ENCODE results near the gene SPAG7.
A peak's percentile ranks its signal among the peaks of the same experiment; 100 is the strongest.

Gene SPAG7, protein sequence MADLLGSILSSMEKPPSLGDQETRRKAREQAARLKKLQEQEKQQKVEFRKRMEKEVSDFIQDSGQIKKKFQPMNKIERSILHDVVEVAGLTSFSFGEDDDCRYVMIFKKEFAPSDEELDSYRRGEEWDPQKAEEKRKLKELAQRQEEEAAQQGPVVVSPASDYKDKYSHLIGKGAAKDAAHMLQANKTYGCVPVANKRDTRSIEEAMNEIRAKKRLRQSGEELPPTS

DNA sequence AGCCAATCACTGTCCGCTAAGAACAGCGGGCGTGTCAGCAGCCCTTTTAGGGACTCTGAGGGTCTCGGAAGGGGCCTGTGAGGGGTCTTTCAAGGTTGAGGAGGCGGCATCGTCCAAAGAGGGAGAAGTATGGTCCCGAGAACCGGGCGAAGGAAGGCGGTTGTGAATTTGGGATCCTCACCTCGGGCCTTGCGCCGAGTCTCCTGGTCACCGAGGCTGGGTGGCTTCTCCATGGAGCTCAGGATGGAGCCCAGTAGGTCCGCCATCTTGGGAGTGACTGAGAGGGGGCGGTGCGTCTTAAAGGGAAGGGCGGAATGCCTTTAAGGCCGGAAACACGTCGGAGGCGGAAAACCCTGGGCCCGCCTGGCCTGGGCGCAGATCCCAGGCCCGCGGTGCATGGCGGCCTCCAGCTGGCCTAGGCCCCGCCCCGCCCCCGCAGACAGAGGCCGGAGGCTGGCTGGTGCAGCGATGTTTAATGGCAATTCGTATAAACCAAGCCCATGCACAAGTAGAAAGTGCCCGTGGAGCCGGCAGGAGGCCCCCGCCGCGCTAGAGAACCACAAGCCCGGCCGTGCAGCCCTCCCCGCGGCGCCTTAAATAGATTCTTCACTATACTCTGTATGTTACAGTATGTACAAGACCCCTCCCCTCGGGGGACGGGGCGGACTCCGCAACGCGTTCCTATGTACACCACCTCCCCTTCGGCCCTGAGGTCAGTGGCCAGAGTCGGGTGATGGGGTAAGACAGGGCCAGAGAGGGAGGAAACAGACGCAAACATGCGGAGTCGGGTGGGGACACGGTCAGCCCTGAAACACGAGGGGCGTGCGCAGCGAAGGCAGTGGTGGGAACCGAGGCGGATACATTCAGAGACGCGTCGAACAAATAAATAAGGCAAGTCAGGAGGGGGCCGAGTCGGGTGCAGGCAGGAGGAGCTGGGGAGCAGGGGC, at the start of gene SPAG7:
Gene SPAG7, minus strand, starts transcription at position 279 of the 947 bp plus-strand sequence. Its CDS starts 13 bp downstream, at position 266.
- DNase-seq (ENCODE audit: low spot score) = peak; percentile 95

DNA sequence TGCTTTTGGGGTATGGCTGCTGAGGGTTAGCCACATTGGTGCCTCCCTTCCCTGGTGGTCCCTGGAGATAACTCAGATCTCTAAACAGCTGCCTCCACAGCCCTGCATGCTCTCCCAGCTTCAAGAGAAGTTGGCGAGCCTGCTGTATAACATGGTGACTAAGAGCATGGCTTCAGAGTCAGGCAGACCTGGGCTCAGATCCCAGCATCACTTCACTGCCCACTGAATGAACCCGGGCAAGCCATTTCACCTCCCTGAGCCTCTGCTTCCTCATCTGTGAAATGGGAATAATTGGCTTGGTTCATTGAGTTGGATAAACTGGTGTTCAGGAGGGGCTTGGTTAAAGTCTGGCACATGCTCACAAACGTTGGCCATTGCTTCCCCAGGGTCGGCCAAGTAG, 46.7 kb upstream of the SPAG7 start:
- DNase-seq (ENCODE audit: low spot score) = no peak

DNA sequence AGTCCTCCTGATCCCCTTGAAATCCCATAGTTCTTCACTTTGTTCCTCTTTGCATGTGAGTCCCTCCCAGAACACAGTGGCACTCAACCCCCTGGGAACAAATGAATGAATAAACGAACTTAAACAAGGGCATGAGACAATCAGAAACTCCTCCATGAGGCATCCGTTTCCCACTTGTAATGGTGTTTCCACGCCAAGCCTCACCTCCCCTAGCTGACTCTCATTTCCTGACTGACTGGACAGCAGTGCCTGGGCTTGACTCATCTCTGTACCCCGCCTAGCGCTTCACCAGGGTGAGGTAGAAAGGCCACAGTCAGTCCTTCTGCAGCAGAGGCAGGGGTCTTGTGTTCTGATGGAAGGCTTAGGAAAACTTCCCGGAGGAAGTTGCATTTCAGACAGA, 44.3 kb upstream of the SPAG7 start:
- peak; percentile 65 for DNase-seq (ENCODE audit: low spot score)

DNA sequence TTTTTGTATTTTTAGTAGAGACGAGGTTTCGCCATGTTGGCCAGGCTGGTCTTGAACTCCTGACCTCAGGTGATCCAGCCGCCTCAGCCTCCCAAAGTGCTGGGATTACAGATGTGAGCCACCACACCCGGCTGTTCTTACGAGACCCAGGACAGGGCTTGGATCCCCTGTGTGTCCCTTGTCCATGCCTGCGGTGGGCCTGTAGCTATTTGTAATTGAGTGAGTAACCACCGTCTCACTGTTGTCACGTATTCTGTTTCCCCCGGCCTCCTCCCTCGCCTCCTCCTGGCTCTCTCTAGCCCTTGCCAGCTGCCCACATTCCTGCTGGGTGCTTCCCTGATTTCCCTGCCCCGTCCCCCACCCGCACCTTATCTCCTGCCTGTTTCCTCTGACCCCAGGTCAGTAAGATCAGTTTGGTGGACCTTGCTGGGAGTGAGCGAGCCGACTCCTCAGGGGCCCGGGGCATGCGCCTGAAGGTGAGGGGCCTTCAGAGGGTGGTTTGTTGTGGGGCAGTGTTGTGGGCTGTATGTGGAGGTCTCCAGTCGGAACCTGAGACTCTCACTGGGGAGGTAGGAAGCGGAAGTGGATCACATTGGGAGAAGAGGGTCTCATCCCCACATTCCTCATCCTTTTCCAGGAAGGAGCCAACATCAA, 35.7 kb upstream of the SPAG7 start:
- DNase-seq (ENCODE audit: low spot score) = no peak

DNA sequence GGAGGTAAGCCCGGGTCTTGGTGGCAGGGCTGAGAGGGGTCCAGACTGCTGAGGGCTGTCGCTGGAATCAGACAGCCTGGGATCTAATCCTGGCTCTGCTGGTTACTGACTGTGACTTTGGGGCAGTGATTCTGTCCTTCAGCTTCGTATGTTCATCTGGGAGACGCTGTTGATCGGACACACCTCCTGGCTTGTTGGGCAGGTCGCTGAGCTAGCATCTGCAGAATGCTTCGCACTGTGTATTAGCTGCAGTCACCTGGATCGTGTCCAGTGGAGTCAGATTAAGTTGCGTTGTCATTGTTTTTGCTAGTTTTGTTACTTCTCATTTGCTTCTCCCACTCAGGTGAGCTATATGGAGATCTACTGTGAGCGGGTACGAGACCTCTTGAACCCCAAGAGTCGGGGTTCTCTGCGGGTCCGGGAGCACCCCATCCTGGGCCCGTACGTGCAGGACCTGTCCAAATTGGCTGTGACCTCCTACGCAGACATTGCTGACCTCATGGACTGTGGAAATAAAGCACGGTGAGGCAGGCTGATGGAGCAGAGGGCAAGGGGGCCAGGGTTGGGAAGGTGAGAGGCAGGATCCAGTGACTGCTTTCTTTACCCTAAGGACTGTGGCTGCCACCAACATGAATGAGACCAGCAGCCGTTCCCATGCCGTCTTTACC, 34.6 kb upstream of the SPAG7 start:
- DNase-seq (ENCODE audit: low spot score) = no peak

DNA sequence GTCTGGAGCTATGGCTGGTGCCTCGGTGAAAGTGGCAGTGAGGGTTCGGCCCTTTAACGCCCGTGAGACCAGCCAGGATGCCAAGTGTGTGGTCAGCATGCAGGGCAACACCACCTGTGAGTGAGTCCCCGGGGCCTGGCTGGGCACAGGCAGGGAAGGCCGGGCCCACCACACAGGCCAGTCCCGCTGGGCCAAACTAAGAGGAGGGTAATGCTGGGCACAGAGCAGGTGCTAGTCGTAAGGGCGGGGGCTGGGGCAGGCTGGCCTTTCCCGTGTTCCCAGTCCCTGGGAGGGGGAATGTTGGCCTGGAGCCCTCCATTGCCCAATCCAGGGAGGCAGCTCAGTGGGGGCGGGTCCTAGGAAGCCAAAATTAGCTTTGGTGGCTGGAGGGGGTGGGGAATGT, 32.6 kb upstream of the SPAG7 start:
- DNase-seq (ENCODE audit: low spot score) = no peak

DNA sequence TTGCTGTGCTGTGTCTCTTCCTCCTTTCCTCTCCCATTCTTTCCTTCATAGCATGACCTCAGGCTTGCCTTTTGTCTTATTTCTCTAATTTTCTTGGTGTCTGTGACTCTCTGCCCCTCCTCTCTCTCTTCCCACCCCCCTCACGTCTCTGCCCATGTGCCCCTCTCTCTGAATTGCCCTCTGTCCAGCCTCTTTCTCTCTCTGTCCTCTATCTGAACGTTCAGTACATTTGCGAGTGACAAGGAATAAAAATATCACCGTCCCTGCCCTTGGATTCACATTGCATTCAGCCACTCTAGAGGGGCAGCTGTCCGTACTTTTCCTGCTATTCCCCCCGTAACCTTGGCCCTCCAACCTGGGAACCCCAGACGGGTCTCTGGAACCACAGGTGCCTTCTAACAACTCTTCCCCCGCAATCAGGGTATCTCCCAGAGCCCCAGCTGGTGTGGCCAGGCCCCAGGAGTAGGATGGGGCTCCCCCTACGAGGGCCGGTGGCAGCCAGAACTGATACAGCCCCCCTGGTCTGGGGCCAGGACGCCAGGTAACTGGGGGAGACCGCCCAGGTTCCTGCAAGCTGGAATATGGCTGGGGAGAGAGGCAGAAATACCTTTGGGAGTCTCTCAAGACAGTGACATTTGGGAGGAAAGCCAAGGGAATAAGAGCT, 31.9 kb upstream of the SPAG7 start:
- no peak for DNase-seq (ENCODE audit: low spot score)

DNA sequence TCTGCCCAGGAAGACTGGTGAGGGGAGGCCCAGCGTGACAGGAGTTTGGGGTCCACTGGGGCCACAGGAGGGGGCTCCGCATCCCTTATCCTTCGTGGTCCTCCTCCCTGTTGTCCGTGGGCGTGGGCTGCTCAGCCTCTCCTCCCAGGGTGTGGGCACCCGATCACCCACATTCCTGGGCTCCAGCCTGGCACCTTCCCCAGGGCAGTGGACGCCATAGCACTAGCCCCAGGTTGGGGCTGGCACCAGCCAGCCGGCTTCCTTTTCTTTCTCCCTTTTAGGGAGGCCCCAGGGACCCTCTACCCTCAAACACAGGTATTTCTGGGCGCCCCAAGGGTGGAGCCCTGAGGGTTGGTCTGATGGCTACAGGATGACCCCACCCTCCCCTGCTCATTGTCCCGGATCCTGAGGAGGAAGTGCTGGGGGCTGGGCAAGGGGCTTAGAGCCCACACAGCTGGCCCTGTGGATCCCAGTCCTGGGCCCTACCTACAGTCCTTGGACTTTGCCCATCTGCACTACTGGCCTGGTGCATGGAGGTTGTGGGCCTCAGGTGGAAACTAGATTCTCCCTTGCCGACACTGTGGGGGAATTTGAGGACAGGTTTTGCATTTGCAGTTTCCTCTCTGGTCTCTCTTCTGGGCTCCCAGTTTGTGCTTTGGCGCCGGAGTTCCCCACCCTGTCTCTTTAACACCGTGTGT, 31.3 kb upstream of the SPAG7 start:
- no peak for DNase-seq (ENCODE audit: low spot score)

DNA sequence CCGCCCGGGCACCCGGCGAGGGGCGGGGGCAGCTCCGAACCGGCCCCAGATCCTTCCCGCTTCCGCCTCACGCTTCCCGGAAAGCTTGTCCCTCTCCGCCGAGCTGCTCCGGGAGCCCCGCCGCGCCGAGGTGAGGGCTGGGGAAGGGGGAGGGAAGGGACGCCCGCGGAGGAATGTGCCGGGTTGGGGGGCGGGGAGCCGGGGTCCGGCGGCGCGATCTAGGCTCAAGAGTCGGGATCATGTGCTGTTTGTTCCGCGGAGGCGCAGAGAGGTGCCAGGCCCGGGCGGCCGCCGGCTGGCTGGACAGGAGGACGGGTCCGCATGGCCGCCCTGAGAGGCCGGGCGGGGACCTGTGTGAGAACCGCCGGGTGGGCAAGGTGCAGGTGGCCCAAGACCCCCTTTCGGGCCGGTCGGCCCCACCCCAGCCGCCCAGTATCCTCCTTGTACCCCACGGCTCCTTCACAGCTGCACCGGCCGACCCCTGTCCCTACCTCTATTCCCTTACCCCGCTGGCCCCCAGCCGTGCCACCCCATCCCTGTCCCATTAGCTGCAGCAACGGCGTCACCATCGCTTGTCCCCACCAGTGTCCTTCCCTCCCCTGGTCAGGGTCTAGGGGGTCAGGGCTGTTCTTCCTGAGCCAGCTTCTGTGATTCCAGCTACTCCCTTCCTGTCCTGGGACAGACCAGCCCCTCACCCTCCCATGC, 30.6 kb upstream of the SPAG7 start:
- no peak for DNase-seq (ENCODE audit: low spot score)

DNA sequence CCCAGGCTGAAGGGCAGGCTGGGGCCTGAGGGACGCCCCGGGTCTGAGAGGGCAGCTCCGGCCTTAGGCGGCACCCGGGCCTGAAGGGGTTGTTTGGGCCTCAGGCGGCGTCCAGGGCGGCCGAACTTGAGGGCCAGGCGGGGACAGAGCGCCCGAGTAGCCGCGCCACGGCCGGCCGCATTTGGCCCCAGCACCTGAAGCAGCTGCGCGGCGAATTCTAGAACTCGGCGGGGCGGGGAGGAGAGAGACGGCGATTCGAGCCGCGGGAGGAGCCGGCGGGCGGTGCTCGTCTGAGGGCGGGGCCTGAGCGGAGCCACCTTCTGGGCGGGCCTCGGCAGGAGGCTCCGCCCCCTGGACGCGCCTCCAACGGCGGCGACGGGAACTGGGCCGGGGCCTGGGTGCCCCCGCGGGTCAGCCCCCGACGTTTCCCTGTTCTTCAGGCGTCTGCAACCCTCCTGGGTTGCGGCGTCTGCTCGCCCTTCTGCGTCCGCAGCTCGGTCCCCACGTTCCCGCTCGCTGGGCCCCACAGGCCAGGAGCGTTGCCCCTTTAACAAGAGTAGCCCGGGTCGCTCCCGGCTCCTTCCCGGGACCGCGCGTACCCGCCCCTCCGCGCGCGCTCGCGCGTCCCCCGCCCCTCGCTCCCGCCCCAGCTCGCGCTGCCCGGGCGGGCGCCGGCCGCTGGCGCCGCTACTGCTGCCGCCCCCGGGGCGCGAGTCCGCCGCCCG, 29.8 kb upstream of the SPAG7 start, which contains the start of the genes INCA1 and KIF1C:
Gene INCA1, minus strand, starts transcription at position 221 of the 725 bp plus-strand sequence. CDS start 3,085 bp downstream, outside the sequence.
Gene KIF1C, plus strand, starts transcription at position 649 of the 725 bp plus-strand sequence. CDS start 2,297 bp downstream, outside the sequence.
- DNase-seq (ENCODE audit: low spot score) = peak; percentile 90

DNA sequence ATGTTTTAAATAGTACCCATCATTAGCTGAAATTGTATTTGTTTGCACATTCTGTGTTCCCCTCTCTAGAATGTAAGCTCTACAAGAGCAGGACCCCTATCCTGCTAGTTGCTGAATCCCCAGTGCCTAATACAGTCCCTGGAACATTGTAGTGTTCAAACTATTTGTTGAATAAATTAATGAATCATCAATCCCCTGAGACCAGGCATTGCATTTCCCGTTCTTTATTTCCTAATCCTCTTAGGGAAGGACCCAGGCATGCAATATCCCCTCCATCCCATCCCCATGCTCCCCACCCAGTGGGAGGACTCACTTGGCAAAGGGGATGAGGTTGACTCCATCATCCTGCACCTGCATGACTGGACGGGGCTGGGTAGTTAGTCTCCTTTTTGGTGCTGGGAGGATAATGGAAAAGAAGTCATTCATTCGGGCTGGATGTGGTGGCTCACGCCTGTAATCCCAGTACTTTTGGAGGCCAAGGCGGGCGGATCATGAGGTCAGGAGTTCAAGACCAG, 26.5 kb upstream of the SPAG7 start:
- no peak for DNase-seq (ENCODE audit: low spot score)

DNA sequence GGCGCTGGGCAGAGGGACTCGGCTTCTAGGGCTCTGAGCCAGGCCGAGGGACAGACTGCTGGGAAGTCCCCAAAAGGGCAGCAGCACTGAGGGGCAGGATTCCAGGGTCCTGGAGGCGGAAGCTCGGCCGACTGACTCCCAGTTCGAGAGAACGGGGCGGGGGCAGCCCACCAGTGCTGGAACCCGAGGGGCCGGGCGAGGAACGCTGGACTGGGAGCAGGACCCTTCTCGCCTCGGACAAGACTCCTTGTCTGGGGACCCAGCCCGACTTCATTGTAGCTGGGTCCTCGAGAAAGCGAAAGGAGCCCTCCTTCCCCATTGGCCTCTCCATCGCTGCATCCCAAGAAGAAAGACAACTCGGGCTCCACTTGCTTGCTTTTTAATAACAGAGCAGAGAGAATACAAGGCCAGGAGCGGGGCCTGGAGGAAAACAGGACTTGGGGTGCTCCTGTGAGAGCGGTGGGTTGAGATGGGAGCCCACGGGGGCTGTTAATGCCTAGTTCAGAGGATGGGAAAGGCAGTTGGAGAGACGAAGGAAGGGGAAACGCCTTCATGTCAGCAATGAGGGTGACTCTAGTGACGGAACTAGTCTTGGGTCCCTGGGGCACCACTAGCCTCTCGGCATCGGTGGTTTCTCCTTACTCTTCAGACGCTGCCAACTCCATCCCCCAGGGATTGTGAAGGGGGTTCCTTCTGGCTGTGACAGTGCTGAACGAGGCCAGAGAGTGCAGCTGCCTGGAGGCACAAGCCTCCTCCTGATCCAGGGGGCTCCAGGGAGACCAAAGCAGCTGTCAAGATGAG, 20.4 kb upstream of the SPAG7 start:
- no peak for DNase-seq (ENCODE audit: low spot score)

DNA sequence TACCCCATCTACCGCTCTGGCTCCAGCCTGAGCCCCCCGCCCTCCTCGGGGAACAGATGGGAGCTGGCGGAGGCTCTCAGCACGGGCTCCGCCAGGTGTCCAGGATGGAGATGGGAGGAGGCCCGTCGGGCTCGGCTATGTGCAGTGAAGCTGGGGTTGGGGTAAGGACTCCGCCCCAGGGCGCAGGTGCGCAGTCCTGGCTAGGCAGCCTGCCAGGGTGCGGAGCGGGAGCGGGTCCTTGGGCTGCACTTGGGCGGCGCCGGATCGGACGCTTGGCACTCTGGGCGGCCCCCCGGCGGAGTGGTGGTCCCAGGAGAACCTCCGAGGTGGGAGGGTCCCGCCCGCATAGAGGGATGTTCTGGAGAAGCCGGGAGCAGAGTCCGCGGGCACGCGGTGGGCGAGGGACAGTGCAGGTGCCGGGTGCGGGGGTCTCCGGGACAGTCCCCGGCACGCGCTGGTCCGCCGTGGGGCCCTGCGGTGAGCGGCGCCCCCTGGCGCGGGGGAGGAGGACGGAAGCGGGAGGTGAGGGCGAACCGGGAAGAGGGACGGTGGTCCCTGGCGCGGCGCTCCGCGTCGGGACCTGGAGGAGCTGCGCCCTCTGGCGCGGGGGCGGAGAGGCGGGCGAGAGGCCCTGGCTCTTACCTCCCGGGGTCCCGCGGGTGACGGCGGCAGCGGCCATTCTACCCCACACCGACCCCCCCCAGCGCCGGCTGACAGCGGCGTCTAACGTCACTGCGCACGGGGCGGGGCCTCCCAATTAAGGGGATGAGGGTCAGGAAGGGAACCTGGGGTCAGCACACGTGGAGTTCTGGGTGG, 19.5 kb upstream of the SPAG7 start, which contains the start of gene CAMTA2:
Gene CAMTA2, minus strand, starts transcription at position 725 of the 816 bp plus-strand sequence. CDS start 1,453 bp downstream, outside the sequence.
- peak; percentile 81 for DNase-seq (ENCODE audit: low spot score)

DNA sequence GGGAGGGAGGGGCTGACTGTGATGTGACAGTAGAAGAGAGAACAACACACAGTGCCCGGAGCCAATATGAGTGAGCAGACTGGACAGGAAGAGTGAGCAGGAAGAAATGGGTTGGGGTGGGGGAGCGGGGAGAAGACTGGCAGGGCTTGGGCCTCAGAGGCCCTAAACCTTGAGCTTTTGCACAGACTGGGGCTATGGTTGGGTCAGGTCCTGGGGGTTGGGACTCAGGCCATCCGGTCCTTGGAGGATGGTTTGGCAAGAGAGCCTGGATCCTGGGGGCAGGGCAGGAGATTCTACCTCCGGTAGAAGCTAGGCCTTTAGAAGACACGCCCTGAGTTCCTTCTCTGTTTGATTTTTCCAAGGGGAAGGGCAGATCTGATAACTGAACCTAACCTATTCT, 18.8 kb upstream of the SPAG7 start:
- peak; percentile 68 for DNase-seq (ENCODE audit: low spot score)

DNA sequence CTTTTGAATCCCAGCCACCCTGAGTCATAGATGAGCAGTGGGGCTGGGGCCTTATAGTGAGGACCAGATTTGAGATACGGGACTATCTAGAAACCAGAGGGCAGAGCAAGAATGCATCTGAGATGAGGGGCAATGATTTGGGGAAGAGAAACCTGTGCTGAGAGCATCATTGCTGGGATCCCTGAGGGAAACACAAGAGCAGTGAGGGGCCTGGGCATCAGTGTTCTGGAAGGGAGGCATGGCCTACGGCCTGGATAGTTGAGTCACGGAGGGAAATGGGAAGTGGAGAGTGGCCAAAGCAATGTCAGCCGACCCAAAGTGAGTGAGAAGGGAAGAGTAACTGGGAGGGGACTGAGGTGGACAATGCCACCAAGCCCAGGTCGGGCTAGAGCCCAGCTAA, 14.7 kb upstream of the SPAG7 start:
- DNase-seq (ENCODE audit: low spot score) = no peak

DNA sequence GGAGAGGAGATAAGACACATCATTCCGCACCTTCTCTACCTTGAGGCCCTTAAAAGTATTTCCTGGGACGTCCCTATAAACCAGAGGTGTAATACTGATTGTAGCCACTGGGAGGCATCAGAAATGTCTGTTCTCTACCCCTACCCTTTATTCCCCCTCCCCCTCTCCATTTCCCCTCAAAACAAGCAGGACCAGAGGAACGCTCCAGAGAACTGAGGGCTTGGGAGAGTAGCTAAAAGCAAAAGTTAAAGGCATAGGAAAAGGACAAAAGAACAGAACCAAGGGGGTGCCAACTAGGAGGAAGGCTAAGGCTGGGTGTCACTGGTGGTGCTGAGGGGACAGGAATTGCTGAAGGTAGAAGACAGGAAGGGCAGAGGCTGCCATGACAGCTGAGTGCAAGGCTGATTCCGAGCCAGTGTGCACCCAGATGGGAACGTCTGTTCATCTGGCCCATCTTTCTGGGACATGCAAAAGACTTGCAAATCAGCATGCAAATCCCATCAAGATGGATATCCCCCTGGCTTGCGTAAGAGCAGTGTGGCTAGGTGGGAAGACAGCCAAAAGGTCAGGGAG, 13.1 kb upstream of the SPAG7 start:
- peak; percentile 29 for DNase-seq (ENCODE audit: low spot score)

DNA sequence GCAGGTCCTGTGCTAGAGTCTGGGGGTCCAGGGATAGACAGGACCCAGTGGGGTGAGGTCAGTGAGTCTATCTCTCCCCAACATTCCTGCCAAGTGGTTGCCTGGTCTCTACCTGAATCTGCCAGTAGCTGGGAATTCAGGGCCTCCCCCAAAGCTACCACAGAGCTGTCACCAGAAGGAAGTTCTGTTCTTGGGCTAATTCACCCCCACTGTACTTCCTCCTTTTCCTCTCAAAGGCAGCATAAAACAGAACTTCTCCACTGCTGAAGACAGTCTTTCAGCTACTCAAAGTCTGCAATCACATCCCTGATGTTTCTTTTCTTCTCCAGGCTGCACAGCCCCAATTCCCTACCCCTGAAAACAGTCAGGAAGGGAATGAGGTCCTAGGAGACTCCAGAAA, 11.1 kb upstream of the SPAG7 start:
- no peak for DNase-seq (ENCODE audit: low spot score)

All from RKO (cell line).